Neural crest cell (in vitro differentiated cells): Measurements from ENCODE around the gene RNF111. TPM values are rescaled to one million over a fixed set of nuclear protein-coding genes. Genes with fewer than 3 reads are reported as not detected.

ENCODE experiments used
- DNase-seq: peaks from one replicate; pipeline ENCODE4 v3.0.0; 2021; ENCODE audit warnings: low read depth, mixed read lengths, low spot score
- H3K27ac Mint-ChIP-seq: one replicate; pipeline ENCODE4 v1.8.0; 2021; ENCODE audit warnings: mild to moderate bottlenecking, mixed read lengths; ENCODE audit not compliant: unreplicated experiment
- H3K27me3 Mint-ChIP-seq: 2 replicates; pipeline ENCODE4 v1.8.0; 2021; ENCODE audit warnings: low read depth, mild to moderate bottlenecking, mixed read lengths
- H3K36me3 Mint-ChIP-seq: 2 replicates; pipeline ENCODE4 v1.8.0; 2021; ENCODE audit warnings: low read depth, mild to moderate bottlenecking, mixed read lengths
- H3K4me1 Mint-ChIP-seq: 2 replicates; pipeline ENCODE4 v1.8.0; 2021; ENCODE audit warnings: mixed read lengths
- H3K4me3 Mint-ChIP-seq: one replicate; pipeline ENCODE4 v1.8.0; 2021; ENCODE audit warnings: mild to moderate bottlenecking, mixed read lengths
- H3K9me3 Mint-ChIP-seq: 2 replicates; pipeline ENCODE4 v1.8.0; 2021; ENCODE audit warnings: mixed read lengths
- CTCF ChIP-seq: fragments of 200-600 bp; sonication (generic); conservative IDR thresholded peaks from 2 replicates; pipeline ENCODE4 v1.5.0; 2021; ENCODE audit warnings: antibody characterized with exemption, mild to moderate bottlenecking
- total RNA-seq: library from RNA; stranded (reverse); gene quantifications from 2 replicates; pipeline ENCODE4 v1.2.1, GENCODE V29; 2021

The RNF111 gene
- total RNA-seq, 1 donor from 2014 or later: 37.4 TPM

DNA sequence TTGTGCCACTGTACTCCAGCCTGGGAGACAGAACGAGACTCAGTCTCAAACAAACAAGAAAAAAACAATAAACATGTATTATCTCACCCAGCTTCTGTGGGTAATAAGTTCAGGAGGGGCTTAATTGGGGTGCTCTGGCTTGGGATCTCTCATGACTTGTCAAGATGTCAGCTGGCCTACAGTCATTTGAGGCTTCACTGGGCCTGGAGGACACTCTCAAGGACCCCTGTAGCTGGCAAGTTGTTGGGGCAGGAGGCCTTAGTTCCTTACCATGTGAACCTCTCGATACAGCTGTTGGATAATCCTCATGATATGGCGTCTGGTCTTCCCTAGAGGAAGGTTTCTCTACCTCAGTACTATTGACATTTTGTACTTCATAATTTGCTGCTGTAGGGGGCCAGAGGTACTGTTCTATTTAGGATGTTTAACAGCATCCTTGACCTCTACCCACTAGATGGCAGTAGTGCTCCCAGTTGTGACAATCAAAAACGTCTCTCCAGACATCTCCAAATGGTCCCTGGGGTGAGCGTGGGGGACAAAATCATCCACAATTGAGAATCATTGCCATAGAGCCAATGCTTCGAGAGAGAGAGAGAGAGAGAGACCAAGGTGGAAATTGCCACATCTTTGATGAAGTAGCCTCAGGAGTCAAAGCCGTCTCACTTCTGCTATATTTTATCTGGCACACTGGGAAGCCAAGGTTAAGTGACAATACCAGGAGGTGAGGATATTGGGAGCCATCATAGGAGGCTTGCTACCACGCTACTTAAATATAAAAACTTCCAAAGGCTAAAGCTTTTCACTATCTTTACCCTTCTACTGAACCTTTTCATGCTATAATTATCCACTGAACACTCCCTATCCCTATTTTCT is 30.1 kb upstream of the RNF111 start:
- Mint-ChIP-seq H3K9me3 (no peaks in the 10 kb centered on the region), H3K4me1 (no peaks in the 10 kb centered on the region), H3K36me3 (no peaks in the 10 kb centered on the region), H3K4me3 (no peak overlapping the region), H3K27ac (no peak overlapping the region), H3K27me3 (no peaks in the 10 kb centered on the region)
- peak; percentile 60 for DNase-seq
- peak; percentile 80 for TF ChIP-seq CTCF

DNA sequence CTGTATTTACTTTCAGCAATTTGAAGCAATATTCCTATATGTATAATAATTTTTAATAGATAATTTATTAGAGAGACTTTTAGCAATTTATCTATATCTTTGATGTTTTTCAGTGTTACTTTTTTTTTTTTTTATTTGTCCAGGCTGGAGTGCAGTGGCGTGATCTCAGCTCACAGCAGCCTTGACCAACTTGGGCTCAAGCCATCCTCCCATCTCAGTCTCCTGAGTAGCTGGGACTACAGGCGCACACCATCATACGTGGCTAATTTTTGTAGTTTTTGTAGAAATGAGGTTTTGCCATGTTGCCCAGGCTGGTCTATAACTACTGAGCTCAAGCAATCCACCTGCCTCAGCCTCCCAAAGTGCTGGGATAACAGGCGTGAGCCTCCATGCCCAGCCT is 28.7 kb upstream of the RNF111 start:
- no peaks in the 10 kb centered on the region for H3K4me1 Mint-ChIP-seq
- no peak overlapping the region for H3K27ac Mint-ChIP-seq

GRCh38 chr15:58962136-58962535 is 25.3 kb upstream of the RNF111 start:
- no peak for TF ChIP-seq CTCF
- no peak overlapping the region for H3K27ac Mint-ChIP-seq
- H3K9me3 Mint-ChIP-seq: no peaks in the 10 kb centered on the region
- H3K36me3 Mint-ChIP-seq: no peaks in the 10 kb centered on the region
- no peak overlapping the region for H3K4me3 Mint-ChIP-seq
- no peak for DNase-seq
- no peaks in the 10 kb centered on the region for H3K27me3 Mint-ChIP-seq
- no peaks in the 10 kb centered on the region for H3K4me1 Mint-ChIP-seq

More for the DNA sequence above, 28.7 kb upstream of the RNF111 start:
- Mint-ChIP-seq H3K9me3 (no peaks in the 10 kb centered on the region), H3K4me3 (no peak overlapping the region), H3K27me3 (no peaks in the 10 kb centered on the region), H3K36me3 (no peaks in the 10 kb centered on the region)
- no peak for DNase-seq
- TF ChIP-seq CTCF: no peak

GRCh38 chr15:58962662-58963565 is 24.5 kb upstream of the RNF111 start:
- no peak for TF ChIP-seq CTCF
- Mint-ChIP-seq H3K9me3 (no peaks in the 10 kb centered on the region), H3K4me3 (no peak overlapping the region), H3K27ac (no peak overlapping the region), H3K4me1 (no peaks in the 10 kb centered on the region), H3K36me3 (no peaks in the 10 kb centered on the region), H3K27me3 (no peaks in the 10 kb centered on the region)
- DNase-seq: no peak

DNA sequence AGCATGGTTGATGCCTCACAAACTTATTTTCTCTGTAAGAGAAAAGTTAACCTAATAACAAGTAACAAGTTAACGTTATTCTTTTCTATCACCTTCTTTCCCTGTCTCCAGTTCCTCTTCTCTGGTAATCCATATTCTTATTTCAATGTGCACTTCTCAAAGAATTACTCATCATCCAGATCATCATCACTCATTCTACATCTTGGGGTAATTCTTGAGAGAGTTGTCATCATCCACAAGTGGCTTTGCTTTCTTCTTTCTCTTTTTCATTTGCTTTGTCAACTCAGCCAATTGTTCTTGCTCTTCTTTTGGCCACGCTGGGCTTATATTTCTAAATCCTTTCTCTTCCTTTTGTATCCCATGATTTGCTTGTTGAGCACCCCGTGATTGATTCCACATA is 20.8 kb upstream of the RNF111 start:
- Mint-ChIP-seq H3K27me3 (no peaks in the 10 kb centered on the region), H3K4me1 (no peaks in the 10 kb centered on the region), H3K9me3 (no peaks in the 10 kb centered on the region), H3K27ac (no peak overlapping the region), H3K4me3 (no peak overlapping the region), H3K36me3 (no peaks in the 10 kb centered on the region)
- TF ChIP-seq CTCF: no peak
- DNase-seq: no peak
